ENCODE results near the gene OR3A3.
"Not testable (repeated sequence)": the region's sequence is repeated elsewhere in the genome, so short reads cannot be mapped to it uniquely, and the experiment has no call there.

Gene OR3A3

GRCh38 chr17:3411070-3411469 lies at the start of gene OR3A3:
TSS of gene OR3A3 (plus strand) at chr17:3411370.
- no peak within 1 kb of the TSS for H3K4me3 ChIP-seq (ENCODE audit: low read depth, low read length)
- TF ChIP-seq CTCF (IDR thresholded peaks at IDR 0.05; ENCODE audit: control insufficient read depth, extremely low read depth, insufficient read depth) = no peak
- no peak for DNase-seq (ENCODE audit: low read depth)

- not testable (repeated sequence) for H3K4me3 ChIP-seq (ENCODE audit: low read depth, low read length); DNase-seq (ENCODE audit: low read depth)
These were observed 40.0 kb upstream of the OR3A3 start for GRCh38 chr17:3371167-3371566.

- no peak for TF ChIP-seq CTCF (IDR thresholded peaks at IDR 0.05; ENCODE audit: control insufficient read depth, extremely low read depth, insufficient read depth)
- DNase-seq (ENCODE audit: low read depth) = no peak
- no peak overlapping the region for H3K4me3 ChIP-seq (ENCODE audit: low read depth, low read length)
These were observed 32.8 kb upstream of the OR3A3 start for GRCh38 chr17:3378321-3378720.

- no peak for DNase-seq (ENCODE audit: low read depth)
- no peak overlapping the region for H3K4me3 ChIP-seq (ENCODE audit: low read depth, low read length)
- TF ChIP-seq CTCF (IDR thresholded peaks at IDR 0.05; ENCODE audit: control insufficient read depth, extremely low read depth, insufficient read depth) = no peak
These were observed 29.2 kb upstream of the OR3A3 start for GRCh38 chr17:3381957-3382356.

- H3K4me3 ChIP-seq (ENCODE audit: low read depth, low read length) = no peak within 1 kb of the TSS
- TF ChIP-seq CTCF (IDR thresholded peaks at IDR 0.05; ENCODE audit: control insufficient read depth, extremely low read depth, insufficient read depth) = no peak
These were observed 25.0 kb upstream of the OR3A3 start, which contains the start of gene OR3A2 for GRCh38 chr17:3385869-3386816. TSS of gene OR3A2 (minus strand) at chr17:3386308.

GRCh38 chr17:3389791-3390190 lies 21.4 kb upstream of the OR3A3 start:
- DNase-seq (ENCODE audit: low read depth) = no peak
- H3K4me3 ChIP-seq (ENCODE audit: low read depth, low read length) = no peak overlapping the region
- no peak for TF ChIP-seq CTCF (IDR thresholded peaks at IDR 0.05; ENCODE audit: control insufficient read depth, extremely low read depth, insufficient read depth)

More at GRCh38 chr17:3385869-3386816, 25.0 kb upstream of the OR3A3 start, which contains the start of gene OR3A2:
- no peak for DNase-seq (ENCODE audit: low read depth)

GRCh38 chr17:3397801-3398200 lies 13.4 kb upstream of the OR3A3 start:
- not testable (repeated sequence) for H3K4me3 ChIP-seq (ENCODE audit: low read depth, low read length); DNase-seq (ENCODE audit: low read depth)

- no peak within 1 kb of the TSS for H3K4me3 ChIP-seq (ENCODE audit: low read depth, low read length)
- no peak for DNase-seq (ENCODE audit: low read depth)
- TF ChIP-seq CTCF (IDR thresholded peaks at IDR 0.05; ENCODE audit: control insufficient read depth, extremely low read depth, insufficient read depth) = no peak
These were observed 12.9 kb upstream of the OR3A3 start, which contains the start of gene OR1E1 for GRCh38 chr17:3398310-3398709. TSS of gene OR1E1 (minus strand) at chr17:3398410. CDS start at chr17:3398410, 0 bp downstream.

Measured in LNCaP clone FGC (cell line).